ENCODE data around the gene AP2A1. TPM values are rescaled to one million over a fixed set of nuclear protein-coding genes. Genes with fewer than 3 reads are reported as not detected.

AP2A1 gene
- total RNA-seq, 1 donor from 2014 or later, result 67.6 TPM

- DNase-seq (no peak), ATAC-seq (no peak)
- Histone ChIP-seq H3K27me3 (ENCODE audit: low read depth) (no peaks in the 10 kb centered on the region), H3K27ac (no peak overlapping the region), H3K36me3 (peaks cover 98% of the 10 kb centered on the region), H3K4me1 (no peaks in the 10 kb centered on the region), H3K9me3 (no peaks in the 10 kb centered on the region), H3K4me3 (no peak overlapping the region)
- intact Hi-C loops (cut with DNase I), result no loop called here
- TF ChIP-seq CTCF (IDR thresholded peaks at IDR 0.05), result no peak
Measured at GRCh38 chr19:49800771-49801170, 34.0 kb downstream of the AP2A1 start.

GRCh38 chr19:49801401-49801888 lies 34.6 kb downstream of the AP2A1 start:
- Histone ChIP-seq H3K9me3 (no peaks in the 10 kb centered on the region), H3K4me3 (peak overlapping the region; percentile 31), H3K36me3 (peaks cover 96% of the 10 kb centered on the region), H3K27ac (peak overlapping the region; percentile 36), H3K27me3 (ENCODE audit: low read depth) (no peaks in the 10 kb centered on the region), H3K4me1 (no peaks in the 10 kb centered on the region)
- no peak for TF ChIP-seq CTCF (IDR thresholded peaks at IDR 0.05)
- DNase-seq (no peak), ATAC-seq (no peak)
- intact Hi-C loops (cut with DNase I), result no loop called here

- no peaks in the 10 kb centered on the region for H3K27me3 ChIP-seq (ENCODE audit: low read depth)
- intact Hi-C loops (cut with DNase I), result no loop called here
- no peaks in the 10 kb centered on the region for H3K4me1 ChIP-seq
- peak overlapping the region; percentile 31 for H3K4me3 ChIP-seq
- TF ChIP-seq CTCF (IDR thresholded peaks at IDR 0.05), result no peak
- H3K27ac ChIP-seq, result peak overlapping the region; percentile 36
- ATAC-seq (peak; percentile 21 to 36), DNase-seq (no peak)
- H3K9me3 ChIP-seq, result no peaks in the 10 kb centered on the region
- H3K36me3 ChIP-seq, result peaks cover 89% of the 10 kb centered on the region
Measured at GRCh38 chr19:49801966-49802661, 35.3 kb downstream of the AP2A1 start.

- Histone ChIP-seq H3K27me3 (ENCODE audit: low read depth) (no peaks in the 10 kb centered on the region), H3K4me1 (no peaks in the 10 kb centered on the region), H3K9me3 (no peaks in the 10 kb centered on the region), H3K27ac (no peak overlapping the region), H3K36me3 (peaks cover 81% of the 10 kb centered on the region), H3K4me3 (no peak overlapping the region)
- intact Hi-C loops (cut with DNase I), result no loop called here
- TF ChIP-seq CTCF (IDR thresholded peaks at IDR 0.05), result no peak
- ATAC-seq (no peak), DNase-seq (no peak)
Measured at GRCh38 chr19:49802836-49803528, 36.2 kb downstream of the AP2A1 start.

GRCh38 chr19:49803529-49803856 lies 36.7 kb downstream of the AP2A1 start:
- TF ChIP-seq CTCF (IDR thresholded peaks at IDR 0.05), result no peak
- ATAC-seq (no peak), DNase-seq (no peak)
- Histone ChIP-seq H3K27ac (no peak overlapping the region), H3K9me3 (no peaks in the 10 kb centered on the region), H3K4me3 (no peak overlapping the region), H3K36me3 (peaks cover 76% of the 10 kb centered on the region), H3K27me3 (ENCODE audit: low read depth) (no peaks in the 10 kb centered on the region), H3K4me1 (no peaks in the 10 kb centered on the region)
- intact Hi-C loops (cut with DNase I), result no loop called here

Measured in lower lobe of right lung (tissue), 2 donors.